WI38 (cell line): ENCODE measurements around the gene F2RL2.
"Not testable (repeated sequence)": the region's sequence is repeated elsewhere in the genome, so short reads cannot be mapped to it uniquely, and the experiment has no call there.

Experiments
- H3K4me3 ChIP-seq: 2 replicates; pipeline ENCODE4 v1.5.1; 2011; ENCODE audit warnings: low read depth, mild to moderate bottlenecking, control low read depth, low read length
- CTCF ChIP-seq: IDR thresholded peaks from 2 replicates; pipeline ENCODE4 v1.5.1; 2012; ENCODE audit warnings: low read depth, mild to moderate bottlenecking, control low read depth, low read length

F2RL2 gene

GRCh38 chr5:76610196-76610595 is 13.0 kb downstream of the F2RL2 start:
- TF ChIP-seq CTCF, result no peak
- H3K4me3 ChIP-seq, result no peak overlapping the region

- H3K4me3 ChIP-seq, result no peak overlapping the region
- no peak for TF ChIP-seq CTCF
Observed at GRCh38 chr5:76608833-76609232, 14.4 kb downstream of the F2RL2 start.

GRCh38 chr5:76607353-76607871 is 15.8 kb downstream of the F2RL2 start:
- H3K4me3 ChIP-seq, result no peak overlapping the region
- TF ChIP-seq CTCF, result no peak

GRCh38 chr5:76606701-76607100 is 16.5 kb downstream of the F2RL2 start:
- no peak overlapping the region for H3K4me3 ChIP-seq
- no peak for TF ChIP-seq CTCF

GRCh38 chr5:76604838-76605237 is 18.4 kb downstream of the F2RL2 start:
- no peak for TF ChIP-seq CTCF
- no peak overlapping the region for H3K4me3 ChIP-seq

GRCh38 chr5:76603991-76604390 is 19.2 kb downstream of the F2RL2 start:
- H3K4me3 ChIP-seq, result not testable (repeated sequence)

- no peak overlapping the region for H3K4me3 ChIP-seq
- peak; percentile 29; the same call in 1 of the 2 replicates for TF ChIP-seq CTCF
Observed at GRCh38 chr5:76602094-76602726, 21.0 kb downstream of the F2RL2 start.

GRCh38 chr5:76601470-76601869 is 21.7 kb downstream of the F2RL2 start:
- TF ChIP-seq CTCF, result no peak
- H3K4me3 ChIP-seq, result no peak overlapping the region
